ENCODE data around the gene NFXL1.

- TF ChIP-seq CTCF (IDR thresholded peaks at IDR 0.05) (no peak), POLR2A (IDR thresholded peaks at IDR 0.05; ENCODE audit: low read depth) (no peak), POLR2AphosphoS5 (IDR thresholded peaks at IDR 0.05) (no peak), EP300 (IDR thresholded peaks at IDR 0.05) (no peak)
Observed at GRCh38 chr4:47860305-47860704, 54.1 kb downstream of the NFXL1 start.
